GM12875 (cell line): ENCODE data around the gene LMF2.

ENCODE experiments used
- H3K4me3 ChIP-seq: one replicate; pipeline ENCODE4 v1.5.1; 2011; ENCODE audit warnings: low read depth, low read length, control low read depth
- CTCF ChIP-seq: IDR thresholded peaks from 2 replicates; pipeline ENCODE4 v1.5.1; 2011; ENCODE audit warnings: low read depth, mild to moderate bottlenecking, control low read depth, inconsistent platforms, low read length, moderate library complexity, borderline replicate concordance; ENCODE audit not compliant: insufficient read depth

Gene LMF2

GRCh38 chr22:50497093-50497492 lies 10.4 kb downstream of the LMF2 start:
- no peak for TF ChIP-seq CTCF
- H3K4me3 ChIP-seq, result no peak overlapping the region

DNA sequence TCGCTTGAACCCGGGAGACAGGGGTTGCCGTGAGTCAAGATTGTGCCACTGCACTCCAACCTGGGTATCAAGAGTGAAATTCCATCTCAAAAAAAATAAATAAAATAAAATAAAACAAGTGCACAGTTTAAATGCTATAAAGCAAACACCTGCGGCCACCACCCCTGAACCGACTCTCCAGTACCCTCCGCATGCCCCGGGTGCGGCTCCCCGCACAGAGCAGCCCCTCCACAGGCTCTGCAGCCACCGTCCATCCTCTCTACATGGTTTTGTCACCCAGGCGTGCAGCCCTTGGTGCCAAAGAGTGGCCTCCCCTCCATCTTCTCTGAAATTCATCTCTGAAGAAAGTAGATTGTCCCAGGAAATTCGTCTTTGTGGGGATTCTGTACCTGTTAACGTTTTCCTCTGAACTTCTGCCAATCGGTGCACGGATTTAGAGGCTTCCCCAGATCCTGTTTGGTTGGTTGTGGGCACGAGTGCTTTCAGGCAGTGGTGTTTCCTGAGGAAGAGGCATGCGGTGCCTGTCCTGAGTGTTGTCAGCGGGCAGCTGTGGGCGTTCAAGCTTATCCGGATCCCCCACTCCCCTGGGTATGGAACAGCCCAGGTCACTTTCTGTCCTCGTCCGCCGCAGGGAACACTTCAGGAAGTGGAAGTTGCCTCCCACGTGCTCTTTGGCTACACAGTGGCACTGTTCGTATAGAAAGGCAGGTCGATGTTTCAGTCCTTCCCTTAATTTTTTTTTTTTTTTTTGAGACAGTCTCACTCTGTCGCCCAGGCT lies 16.8 kb downstream of the LMF2 start:
- TF ChIP-seq CTCF, result no peak
- H3K4me3 ChIP-seq, result no peak overlapping the region

DNA sequence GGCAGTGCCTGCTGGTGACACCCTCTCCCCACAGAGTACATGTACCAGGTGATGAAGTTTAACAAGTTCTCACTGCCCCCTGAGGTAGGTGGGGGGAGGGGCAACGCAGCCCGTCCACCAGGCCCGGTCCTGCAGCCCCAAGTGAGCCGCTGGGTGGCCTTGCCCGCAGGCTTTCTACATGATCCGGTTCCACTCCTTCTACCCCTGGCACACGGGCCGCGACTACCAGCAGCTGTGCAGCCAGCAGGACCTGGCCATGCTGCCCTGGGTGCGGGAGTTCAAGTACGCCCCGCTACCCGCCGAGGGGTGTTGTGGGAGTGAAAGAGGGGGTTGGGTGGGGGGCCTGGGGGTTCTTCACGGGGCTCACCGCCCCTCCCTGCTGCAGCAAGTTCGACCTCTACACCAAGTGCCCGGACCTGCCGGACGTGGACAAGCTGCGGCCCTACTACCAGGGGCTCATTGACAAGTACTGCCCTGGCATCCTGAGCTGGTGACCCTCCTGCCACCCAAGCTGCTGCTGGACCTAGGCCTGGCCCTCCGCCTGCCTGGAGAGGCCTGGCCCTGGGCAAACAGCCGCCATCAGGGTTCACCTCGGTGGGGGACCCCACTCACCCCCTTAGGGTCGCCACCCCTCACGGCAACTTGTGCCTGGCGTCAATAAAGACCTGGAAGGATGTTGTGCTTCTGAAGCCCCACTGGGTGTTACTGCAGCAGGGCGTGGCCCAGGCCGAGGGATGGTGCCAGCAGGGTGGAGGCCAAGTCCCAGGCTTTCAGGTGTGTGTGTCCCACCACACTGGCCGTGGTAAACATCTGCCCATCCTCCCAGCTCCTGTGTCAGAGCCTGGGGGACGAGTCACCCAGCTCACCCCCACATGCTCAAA lies 17.9 kb downstream of the LMF2 start:
- TF ChIP-seq CTCF, result no peak
- no peak overlapping the region for H3K4me3 ChIP-seq

GRCh38 chr22:50488886-50489285 lies 18.6 kb downstream of the LMF2 start:
- TF ChIP-seq CTCF, result no peak
- H3K4me3 ChIP-seq, result no peak overlapping the region

GRCh38 chr22:50488006-50488677 lies 19.4 kb downstream of the LMF2 start:
- TF ChIP-seq CTCF, result no peak
- H3K4me3 ChIP-seq, result no peak overlapping the region

GRCh38 chr22:50487290-50488005 lies 20.1 kb downstream of the LMF2 start:
- H3K4me3 ChIP-seq, result peak overlapping the region; percentile 7
- no peak for TF ChIP-seq CTCF
